Embryonic facial prominence (tissue), 1 donor: Measurements from ENCODE around the gene NRCAM.
"Not testable (repeated sequence)": the region's sequence is repeated elsewhere in the genome, so short reads cannot be mapped to it uniquely, and the experiment has no call there.

Experiments used
- DNase-seq: peaks from one replicate; pipeline ENCODE4 v3.0.0-alpha.2; 2016; ENCODE audit errors: extremely low spot score

NRCAM gene

DNA sequence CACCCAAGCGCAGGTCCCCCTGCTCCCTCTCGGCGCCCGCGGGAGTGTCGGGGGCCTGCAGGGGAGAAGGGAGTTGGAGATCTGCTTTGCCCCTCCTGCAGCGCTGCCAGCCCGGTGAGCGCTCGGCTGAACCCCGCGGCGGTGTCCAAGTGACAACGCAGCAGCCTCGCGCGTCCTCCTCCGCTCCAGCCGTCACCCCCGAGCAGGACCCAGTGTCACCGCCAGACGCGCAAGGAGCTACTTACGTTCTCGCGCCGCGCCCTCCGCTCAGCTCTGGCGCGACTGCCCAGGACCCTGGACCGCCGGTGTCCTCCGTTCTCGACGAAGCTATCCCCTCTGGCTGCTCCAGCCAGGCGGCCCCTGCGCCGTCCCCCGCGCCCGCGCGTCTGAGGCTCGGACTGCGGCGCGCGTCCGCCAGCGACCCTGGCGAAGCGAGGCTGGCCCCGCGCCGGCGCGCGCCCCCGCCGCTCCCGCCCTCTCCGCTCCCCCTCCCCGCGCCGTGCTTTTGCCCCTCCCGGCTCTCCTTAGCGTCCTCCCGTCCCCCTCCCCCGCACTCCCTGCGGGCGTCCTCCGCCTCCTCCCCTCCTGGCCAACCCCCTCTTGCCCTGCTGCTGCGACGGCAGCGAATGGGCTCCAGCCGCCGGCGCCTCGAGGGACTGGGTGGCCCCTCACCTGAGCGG, at the start of gene NRCAM:
NRCAM (minus strand) TSS at position 439 of the 680 bp plus-strand sequence. CDS start 216,372 bp downstream, outside the sequence.
- peak; percentile 33 for DNase-seq

DNA sequence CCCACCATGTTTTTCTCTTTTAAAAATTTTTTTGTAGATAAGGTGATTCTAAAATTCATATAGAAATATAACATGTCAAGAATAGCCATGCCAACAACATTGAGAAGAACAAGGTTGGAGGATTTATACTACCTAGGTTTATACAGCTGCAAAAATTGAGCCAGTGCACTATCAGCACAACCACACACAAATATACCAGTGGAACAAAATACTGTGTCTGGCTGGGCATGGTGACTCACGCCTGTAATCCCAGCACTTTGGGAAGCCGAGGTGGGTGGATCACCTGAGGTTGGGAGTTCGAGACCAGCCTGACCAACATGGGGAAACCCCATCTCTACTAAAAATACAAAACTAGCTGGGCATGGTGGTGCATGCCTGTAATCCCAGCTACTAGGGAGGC, 48.3 kb upstream of the NRCAM start:
- not testable (repeated sequence) for DNase-seq

DNA sequence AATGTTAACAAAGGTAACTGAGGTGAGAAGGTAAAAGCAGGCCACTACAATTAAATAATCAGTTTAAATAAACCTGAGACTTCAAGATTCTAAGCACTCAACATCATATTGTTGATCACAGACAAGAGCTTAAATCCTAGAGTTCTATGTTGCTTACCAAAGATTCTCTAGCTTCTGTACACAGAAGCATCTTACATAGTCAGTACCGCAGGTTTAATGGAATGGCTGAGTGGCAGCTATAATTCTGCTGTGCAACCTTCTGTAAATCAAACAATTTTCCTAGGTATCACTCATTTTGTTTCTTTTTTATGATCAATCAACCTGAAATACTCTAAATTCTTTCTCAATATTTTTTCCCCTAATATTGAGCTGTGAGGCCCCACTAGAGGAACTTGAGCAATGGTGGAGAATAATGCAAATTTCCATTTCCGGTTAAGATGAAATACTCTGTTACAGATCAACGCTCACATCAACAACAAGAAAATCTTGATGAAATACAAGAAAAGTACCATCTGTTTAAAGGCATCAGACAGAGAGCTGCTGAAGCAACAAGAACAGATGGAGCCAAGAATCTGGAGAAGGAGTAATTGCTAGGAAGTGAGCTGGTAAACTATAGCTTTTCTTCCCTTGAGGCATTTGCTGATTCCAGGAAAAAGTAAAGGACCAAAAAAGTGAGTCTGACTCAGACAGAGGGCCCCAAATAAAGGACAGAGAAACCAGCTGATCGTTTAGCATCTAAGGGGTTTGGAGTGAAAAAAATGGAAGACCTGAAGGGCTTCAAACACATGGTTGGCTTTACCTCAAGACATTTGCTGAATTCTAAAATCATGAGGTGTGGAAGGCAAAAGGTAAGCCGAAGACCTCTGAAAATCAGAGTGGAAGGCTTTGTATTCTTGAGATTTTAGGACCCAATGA, 47.1 kb upstream of the NRCAM start:
- no peak for DNase-seq

DNA sequence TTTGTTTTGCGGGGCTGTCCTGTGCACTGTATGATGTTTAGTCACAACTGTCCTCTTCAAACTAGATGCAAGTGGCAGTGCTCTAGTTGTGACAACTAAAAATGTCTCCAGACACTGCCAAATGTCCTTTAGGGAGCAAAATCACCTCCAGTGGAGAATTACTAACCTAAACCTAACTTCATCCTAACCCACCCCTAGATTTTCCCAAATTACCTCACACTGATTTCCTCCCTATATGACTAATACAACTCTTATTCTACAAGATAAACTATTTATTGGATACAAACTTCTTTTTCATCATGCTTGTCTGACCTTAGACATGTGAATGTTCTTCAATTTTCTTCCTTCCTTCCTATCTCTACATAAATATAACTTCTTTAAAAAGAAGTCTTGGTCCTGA, 43.3 kb upstream of the NRCAM start:
- DNase-seq, result no peak

DNA sequence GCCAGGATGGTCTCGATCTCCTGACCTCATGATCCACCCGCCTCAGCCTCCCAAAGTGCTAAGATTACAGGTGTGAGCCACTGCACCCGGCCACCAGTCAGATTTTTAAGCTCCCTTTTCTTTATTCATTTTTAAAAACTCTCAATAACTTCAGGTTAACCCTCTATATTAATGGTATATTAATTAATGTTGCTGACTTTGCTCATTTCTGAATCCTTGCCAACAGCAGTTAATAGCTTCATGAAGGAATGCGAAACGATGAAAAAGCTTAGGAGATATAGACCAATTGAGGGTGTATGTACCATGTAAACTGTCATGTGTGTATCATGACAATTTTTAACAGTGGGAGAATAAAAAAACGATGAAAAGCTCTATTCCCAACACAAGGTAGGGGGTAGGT, 42.2 kb upstream of the NRCAM start:
- no peak for DNase-seq

DNA sequence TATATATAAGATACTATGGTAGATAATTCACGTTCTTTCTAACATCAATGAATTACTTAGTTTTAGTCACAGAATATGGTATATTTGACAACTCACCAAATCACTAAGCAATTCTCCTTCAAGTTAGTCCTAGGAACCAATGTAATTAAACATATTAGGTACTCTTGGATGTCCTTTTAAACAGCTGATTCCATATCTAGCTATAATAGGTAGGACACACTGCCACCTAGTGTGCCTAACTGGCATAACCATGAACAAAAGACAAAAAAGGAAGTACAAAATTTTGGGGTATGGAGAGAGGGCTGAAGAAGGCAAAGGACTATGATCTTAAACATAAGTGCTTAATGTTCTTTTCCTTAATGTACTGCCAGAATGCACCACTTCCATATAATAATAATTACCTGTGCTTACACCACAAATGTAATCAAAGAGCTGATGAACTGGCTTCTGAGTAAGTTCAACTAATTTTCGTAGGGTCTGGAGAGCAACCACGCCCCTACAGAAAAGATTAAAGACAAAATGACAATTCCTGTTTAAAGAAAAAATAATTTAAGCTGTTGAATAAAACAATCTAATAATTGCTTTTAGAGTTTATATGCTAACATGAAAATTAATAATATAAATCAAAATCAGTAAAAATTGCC, 41.0 kb upstream of the NRCAM start:
- DNase-seq, result no peak

DNA sequence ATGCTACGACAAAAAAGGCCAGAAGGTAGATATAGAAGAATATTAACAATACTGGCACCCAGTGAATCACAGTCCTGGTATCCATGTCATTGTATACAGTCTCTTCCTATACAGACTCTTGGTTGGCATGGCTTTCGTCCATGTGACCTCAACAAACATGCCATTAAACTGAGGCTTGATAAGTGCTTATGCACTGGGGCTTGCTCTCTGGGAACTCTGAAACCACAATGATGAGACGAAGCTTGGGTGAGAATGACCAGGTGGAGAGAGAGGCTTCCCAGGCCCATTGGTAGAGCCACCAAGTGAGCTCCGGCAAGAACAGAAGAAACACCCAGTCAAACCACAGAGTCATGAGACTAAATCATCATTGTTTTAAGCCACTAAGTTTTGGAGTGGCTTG, 36.5 kb upstream of the NRCAM start:
- DNase-seq, result no peak

DNA sequence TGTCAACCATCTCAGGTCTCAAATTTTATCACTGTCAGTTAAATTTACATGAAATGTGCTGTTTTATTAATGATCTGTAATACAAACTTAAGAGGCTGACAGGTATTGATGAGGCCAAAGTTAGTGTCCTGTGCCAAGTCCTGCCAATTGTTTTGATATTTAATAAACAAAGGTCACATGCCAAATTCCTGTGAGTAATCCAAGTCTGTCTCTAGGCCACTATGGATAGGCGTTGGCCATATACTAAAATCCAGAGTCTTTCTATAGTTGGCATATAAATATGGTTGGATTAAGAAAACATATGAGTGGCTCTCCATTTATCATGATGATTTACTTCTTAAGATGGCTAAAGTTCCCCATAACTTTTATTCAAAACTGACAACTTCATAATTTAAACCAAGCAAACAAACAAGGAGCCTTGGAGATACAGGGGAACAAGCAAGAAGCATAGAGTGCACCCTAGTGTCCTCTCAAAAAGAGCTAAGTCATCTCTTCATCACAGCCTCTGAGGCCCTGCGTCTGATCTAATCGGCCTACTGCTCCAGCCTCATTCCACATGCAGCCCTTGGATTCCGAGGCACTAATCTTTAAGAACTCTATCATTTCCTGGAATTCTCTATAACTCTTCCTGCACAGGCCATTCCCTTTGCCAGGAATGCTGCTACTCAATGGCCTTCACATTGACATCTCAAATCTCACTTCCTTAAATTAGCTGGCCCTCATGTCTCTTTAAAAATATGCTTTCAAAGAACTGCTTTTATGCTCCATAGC, 32.7 kb upstream of the NRCAM start:
- DNase-seq, result no peak

DNA sequence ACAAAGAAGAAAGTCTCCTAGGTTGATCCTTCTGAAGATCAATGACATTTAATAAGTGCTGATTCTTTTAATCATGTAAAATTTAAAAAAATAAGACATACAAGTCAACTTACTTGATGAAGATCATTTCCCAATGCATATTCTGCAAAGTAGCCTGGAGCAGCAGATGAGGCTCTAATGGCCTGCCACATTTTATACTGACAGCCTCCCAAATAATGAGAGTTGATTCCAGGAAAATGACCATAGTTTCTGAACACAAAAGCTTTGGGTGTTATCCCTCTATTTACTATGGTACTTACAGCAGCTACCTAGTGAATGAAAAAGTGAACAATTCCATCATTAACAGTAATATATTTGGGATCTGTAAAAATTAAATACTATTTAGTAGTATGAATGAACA, 31.4 kb upstream of the NRCAM start:
- DNase-seq, result no peak

DNA sequence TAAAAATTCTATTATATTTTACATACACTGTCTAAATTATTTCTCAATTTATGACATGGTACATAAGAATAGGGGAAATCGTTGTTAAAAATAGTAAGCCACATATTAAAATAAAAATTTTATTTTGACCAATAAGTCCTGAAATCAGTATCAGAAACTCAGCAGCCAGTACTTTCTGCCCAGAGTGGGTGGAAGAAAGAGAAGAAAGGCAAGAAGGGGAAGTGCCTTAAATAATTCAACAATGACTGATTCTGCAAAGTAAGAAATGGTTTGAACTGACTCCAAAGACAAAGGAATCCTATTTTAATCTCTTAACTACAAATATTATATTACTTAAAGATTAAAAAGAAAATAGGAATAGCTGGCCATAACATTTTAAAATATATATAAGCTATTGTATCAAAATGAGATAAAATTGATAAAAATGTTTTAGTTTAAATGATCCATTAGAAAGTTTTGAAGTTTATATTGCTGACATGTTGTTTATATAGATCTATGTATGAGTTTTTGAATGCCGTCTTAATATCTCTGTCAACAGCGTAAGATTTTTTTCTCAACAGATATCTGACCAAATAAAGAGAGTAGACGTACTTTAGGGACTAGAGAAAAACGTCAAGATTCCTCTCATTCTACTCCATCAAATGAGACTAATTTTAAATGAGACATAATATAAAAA, 30.2 kb upstream of the NRCAM start:
- no peak for DNase-seq

DNA sequence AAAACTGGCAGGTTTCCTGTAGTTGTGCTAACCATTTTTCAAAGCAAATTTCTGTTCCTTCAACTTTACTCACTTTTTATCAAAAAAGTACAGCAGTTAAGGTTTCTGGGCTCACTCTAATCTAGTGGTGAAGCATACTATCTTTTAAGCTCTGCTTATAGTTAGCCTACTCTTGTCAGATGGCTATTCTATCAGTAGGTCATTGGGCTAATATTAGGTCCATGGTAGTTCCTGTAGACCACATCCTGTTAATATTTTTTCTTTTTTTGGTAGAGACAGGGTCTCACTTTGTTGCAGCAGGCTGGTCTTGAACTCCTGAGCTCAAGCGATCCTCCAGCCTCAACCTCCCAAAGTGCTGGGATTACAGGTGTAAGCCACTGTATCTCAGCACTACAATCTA, 27.9 kb upstream of the NRCAM start:
- no peak for DNase-seq

DNA sequence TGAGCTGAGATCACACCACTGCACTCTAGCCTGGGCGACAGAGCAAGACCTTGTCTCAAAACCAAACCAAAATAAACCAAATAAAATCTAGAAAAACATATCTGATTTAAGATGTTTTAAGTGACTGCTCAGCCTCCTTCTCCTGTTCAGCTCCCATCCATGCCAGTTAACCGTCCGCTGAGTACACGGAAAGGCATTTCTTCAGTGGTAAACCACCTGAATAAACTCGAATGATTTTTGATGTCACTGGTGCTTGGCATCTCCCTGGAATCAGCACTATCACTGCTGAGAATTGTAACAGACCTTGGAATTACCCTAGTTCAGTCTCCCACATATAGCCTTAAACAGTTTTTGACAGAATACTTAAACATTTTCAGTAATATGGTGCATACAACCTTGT, 24.1 kb upstream of the NRCAM start:
- DNase-seq, result no peak

DNA sequence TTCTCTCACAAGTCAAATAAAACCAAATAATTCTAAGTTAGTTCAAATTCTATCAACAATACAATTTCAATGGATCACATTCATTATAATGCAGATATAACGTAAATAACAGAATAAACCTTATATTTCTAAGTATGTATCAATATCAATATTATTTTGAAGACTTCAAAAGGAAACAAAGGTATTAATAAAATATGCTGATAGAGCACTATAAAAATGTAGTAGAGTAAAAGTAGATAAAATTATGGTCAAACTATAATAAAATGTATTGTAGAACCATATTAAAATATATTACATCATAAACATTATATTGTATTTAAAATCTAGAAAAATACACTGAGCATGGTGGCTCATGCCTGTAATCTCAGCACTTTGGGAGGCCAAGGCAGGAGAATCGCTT, 23.5 kb upstream of the NRCAM start:
- DNase-seq, result no peak

DNA sequence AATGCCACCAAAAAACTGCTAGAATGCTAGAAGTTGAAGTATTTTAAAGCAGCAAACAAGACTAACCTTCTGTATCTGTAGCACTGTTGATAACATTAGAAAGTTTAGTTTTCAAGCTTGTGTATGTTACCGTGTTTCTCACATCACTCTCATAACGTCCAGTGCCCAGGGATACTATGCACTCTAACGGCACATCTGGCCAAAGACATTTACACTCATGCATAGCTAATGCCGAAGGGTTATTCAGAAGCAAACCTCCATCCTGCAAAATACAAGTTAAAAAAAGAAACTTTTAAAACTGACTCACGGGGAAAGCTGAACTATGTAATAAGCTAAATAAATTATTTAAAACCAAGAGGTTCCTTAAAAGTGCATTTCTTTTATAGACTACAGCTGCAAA, 22.9 kb upstream of the NRCAM start:
- DNase-seq, result no peak

DNA sequence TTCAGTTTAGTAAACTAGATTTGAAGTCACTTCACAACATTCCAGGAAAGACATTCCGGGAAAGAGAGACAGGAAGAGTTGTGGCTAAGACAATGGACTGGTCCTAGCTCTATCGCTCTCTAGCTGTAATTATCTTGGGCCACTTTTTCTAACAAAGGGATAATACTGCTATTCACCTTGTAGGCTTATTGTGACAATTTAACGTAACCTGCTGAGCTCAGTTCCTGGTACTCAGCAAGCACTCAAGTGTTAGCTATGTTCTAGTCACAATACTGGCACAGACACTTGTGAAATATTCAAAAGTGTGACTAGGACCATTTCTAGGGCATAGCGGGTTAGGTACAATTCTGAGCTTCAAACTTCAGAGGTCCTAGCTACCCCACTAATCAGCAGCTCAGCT, 12.0 kb upstream of the NRCAM start:
- no peak for DNase-seq

DNA sequence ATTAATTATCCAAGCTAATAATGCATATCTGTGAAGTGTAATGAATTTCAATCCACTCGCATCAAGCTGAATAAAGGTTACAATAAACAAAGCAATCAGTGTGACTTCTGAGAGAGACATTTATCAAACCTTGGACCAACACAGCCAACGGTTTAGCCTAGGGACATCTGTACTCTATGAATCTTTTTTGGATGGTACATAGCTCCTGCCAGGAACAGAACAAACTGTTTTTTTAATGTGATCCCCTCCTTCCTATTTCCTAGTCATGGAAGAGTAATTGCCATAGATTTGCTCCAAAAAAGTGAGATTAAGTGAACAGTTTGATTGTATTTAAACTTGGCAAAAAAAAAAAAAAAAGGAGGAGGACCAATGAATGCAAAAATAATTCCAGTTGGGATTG, 11.2 kb upstream of the NRCAM start:
- no peak for DNase-seq

DNA sequence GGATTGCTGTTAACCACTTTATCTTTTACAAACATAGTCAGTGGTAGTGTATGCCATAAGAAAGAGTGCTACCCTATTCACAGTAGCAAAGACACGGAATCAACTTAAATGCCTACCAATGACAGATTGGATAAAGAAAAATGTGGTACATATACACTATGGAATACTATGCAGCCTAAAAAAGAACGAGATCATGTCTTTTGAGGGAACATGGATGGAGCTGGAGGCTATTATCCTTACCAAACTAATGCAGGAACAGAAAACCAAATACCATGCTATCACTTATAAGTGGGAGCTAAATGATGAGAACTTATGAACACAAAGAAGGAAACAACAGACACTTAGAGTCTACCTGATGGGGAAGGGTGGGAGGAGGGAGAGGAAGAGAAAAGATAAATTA, 10.1 kb upstream of the NRCAM start:
- DNase-seq, result not testable (repeated sequence)

DNA sequence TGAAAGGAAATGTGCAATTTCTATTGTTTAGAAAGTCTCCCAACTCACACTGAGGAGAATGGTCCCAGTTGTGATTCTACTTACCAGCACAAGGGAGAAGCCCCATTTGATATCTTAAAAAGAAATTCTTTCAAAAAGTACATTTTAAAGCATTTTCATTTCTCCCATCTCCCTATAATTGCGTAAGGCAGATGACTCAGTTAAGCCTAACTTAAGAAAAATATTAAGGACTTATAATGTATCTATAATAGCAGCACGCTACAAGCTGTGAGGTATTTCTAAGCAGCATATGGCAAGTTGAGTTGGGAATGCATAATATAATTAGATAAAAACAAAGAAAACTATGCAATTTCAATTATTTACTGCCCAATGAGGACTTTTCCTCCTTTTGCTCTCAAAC, 8.5 kb upstream of the NRCAM start:
- no peak for DNase-seq

DNA sequence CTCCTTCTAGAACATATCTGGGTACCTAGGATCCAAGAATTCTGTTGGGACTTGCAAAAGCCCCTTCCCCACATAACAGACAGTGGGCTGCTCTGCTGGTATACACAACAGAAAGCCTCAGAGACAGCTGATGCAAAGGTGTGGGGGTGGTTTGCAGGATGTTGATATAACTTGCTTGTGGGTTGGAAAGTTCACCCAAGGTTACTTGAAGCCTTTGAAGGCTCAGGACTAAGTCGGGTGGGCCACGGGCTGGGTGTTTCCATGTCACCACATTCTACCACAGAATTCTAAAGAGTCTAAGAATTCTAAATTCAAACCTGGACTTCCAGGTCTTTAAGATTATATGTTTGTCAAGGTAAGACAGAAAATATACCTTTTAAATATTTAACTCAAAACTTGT, 7.4 kb upstream of the NRCAM start:
- DNase-seq, result no peak

DNA sequence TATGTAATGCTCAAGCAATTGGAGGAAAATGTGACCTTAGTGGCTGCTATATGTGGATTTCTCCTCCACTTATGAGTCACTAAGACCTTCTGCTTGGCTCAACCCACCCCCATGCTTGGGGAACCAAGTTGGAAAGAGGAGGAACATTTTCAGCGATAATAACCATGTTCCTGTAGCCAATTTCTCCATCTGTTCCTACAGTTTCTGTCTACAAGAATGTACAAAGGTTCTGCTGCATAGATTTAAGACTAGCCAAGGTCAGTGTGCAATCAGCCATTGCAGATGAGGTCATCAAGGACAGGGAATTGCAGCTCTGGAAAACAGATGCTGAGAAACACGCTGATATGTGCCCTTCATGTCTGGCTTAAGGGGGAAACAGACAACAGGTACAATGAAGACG, 5.6 kb upstream of the NRCAM start:
- no peak for DNase-seq

DNA sequence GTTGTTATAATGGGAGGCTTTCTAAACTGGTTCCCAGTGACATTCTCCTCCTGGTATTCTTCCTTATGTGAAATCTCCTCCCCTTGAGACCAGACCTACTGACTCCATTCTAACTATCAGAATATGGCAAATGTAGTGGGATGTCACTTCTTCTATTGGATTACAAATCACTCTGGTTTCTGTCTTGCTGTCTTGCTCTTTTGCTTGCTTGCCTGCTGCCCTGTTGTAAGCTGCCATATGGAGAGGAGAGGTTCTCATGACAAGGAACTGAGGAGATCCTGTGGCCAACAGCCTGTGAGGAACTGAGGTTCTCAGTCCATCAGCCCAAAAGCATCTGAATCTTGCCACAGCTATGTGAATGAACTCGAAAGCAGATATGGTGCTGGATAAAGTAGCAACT, 4.7 kb upstream of the NRCAM start:
- no peak for DNase-seq
